OCI-LY7 (cell line): ENCODE measurements around the gene FNDC5. TPM values are rescaled to one million over a fixed set of nuclear protein-coding genes. Genes with fewer than 3 reads are reported as not detected.
A peak's percentile ranks its signal among the peaks of the same experiment; 100 is the strongest.

Experiments used
- BruUV-seq: library from RNA; stranded (reverse); fragments of 400-500 nt; replicated peaks from 2 replicates; lab custom pipeline; 2021; lab: Mats Ljungman, UMichigan
- CTCF ChIA-PET: fragments of 300-600 bp; sonication (Branson Sonifier 250); formaldehyde crosslinking; loops from one replicate; lab custom pipeline; 2022; ENCODE audit warnings: antibody characterized with exemption; ENCODE audit not compliant: unreplicated experiment; lab: Charles Lee
- POLR2A ChIA-PET: fragments of 300-600 bp; sonication (Branson Sonifier 250); formaldehyde crosslinking; loops from one replicate; lab custom pipeline; 2022; ENCODE audit warnings: antibody characterized with exemption; lab: Charles Lee
- DNase-seq: peaks from one replicate; pipeline ENCODE4 v3.0.0-alpha.2; 2015; ENCODE audit warnings: low spot score
- H2AFZ ChIP-seq: fragments of 200-600 bp; sonication (generic), shearing (Covaris generic); 2 replicates; pipeline ENCODE4 v1.6.1; 2014; ENCODE audit warnings: mild to moderate bottlenecking, antibody characterized with exemption, low read length, moderate library complexity
- H3K27ac ChIP-seq: fragments of 200-600 bp; sonication (generic); 2 replicates; pipeline ENCODE4 v1.5.1; 2014; ENCODE audit warnings: mixed run types, low read depth, mild to moderate bottlenecking, moderate library complexity, low read length, inconsistent platforms; ENCODE audit not compliant: poor library complexity, severe bottlenecking
- H3K36me3 ChIP-seq: fragments of 200-600 bp; sonication (generic); 2 replicates; pipeline ENCODE4 v1.6.1; 2014; ENCODE audit warnings: mild to moderate bottlenecking, antibody characterized with exemption, low read length, moderate library complexity, mixed read lengths; ENCODE audit not compliant: insufficient read depth
- H3K4me1 ChIP-seq: fragments of 200-600 bp; sonication (generic); 2 replicates; pipeline ENCODE4 v1.5.1; 2014; ENCODE audit warnings: mild to moderate bottlenecking, low read length; ENCODE audit not compliant: insufficient read depth, poor library complexity, severe bottlenecking
- H3K4me2 ChIP-seq: fragments of 200-600 bp; sonication (generic); 2 replicates; pipeline ENCODE4 v1.6.1; 2014; ENCODE audit warnings: mild to moderate bottlenecking, low read length
- H3K4me3 ChIP-seq: fragments of 200-600 bp; sonication (generic); 2 replicates; pipeline ENCODE4 v1.5.1; 2014; ENCODE audit warnings: mild to moderate bottlenecking, low read depth, low read length; ENCODE audit not compliant: poor library complexity, severe bottlenecking
- H3K79me2 ChIP-seq: fragments of 200-600 bp; sonication (generic); 2 replicates; pipeline ENCODE4 v1.6.1; 2016; ENCODE audit warnings: low read depth, mild to moderate bottlenecking, low read length, moderate library complexity, mixed read lengths; ENCODE audit not compliant: insufficient read depth
- H3K9me2 ChIP-seq: fragments of 200-600 bp; sonication (generic); 2 replicates; pipeline ENCODE4 v1.6.1; 2016; ENCODE audit warnings: mild to moderate bottlenecking, low read length, mixed read lengths; ENCODE audit not compliant: insufficient read depth
- H3K9me3 ChIP-seq: fragments of 200-600 bp; sonication (generic); 2 replicates; pipeline ENCODE4 v1.6.1; 2014; ENCODE audit warnings: mild to moderate bottlenecking, mixed run types, low read length, mixed read lengths
- H4K20me1 ChIP-seq: fragments of 200-600 bp; sonication (generic); 2 replicates; pipeline ENCODE4 v1.6.1; 2014; ENCODE audit warnings: mild to moderate bottlenecking, antibody characterized with exemption, low read length, moderate library complexity, mixed read lengths; ENCODE audit not compliant: insufficient read depth
- EZH2phosphoT487 ChIP-seq: fragments of 200-600 bp; sonication (generic); IDR thresholded peaks from 2 replicates; pipeline ENCODE4 v1.6.1; 2018; ENCODE audit warnings: low read depth, borderline replicate concordance, mild to moderate bottlenecking, mixed run types, antibody characterized with exemption, low read length, moderate library complexity, mixed read lengths
- intact Hi-C: fragments of 100-400 bp; cut with micrococcal nuclease; formaldehyde crosslinking; loops from one replicate; pipeline ENCODE4 v1.10.0; 2022; ENCODE audit not compliant: unreplicated experiment
- total RNA-seq, 2 experiments: library from RNA; depleted of rRNA in 1 of 2; stranded (reverse); fragments of >200 nt in 1 of 2; shearing (Covaris generic) in 1 of 2; gene quantifications; 2 replicates each; pipeline ENCODE4 v1.2.3, GENCODE V29; 2014 to 2022
- TF ChIP-seq, protein P1 (sequence below): fragments of 200-600 bp; sonication (generic); conservative IDR thresholded peaks from 2 replicates; pipeline ENCODE4 v1.5.1; 2014; ENCODE audit warnings: mild to moderate bottlenecking, antibody characterized with exemption, low read length, moderate library complexity, mixed read lengths

Gene FNDC5
- total RNA-seq, 2 experiments from 2014 or later, result not detected

DNA sequence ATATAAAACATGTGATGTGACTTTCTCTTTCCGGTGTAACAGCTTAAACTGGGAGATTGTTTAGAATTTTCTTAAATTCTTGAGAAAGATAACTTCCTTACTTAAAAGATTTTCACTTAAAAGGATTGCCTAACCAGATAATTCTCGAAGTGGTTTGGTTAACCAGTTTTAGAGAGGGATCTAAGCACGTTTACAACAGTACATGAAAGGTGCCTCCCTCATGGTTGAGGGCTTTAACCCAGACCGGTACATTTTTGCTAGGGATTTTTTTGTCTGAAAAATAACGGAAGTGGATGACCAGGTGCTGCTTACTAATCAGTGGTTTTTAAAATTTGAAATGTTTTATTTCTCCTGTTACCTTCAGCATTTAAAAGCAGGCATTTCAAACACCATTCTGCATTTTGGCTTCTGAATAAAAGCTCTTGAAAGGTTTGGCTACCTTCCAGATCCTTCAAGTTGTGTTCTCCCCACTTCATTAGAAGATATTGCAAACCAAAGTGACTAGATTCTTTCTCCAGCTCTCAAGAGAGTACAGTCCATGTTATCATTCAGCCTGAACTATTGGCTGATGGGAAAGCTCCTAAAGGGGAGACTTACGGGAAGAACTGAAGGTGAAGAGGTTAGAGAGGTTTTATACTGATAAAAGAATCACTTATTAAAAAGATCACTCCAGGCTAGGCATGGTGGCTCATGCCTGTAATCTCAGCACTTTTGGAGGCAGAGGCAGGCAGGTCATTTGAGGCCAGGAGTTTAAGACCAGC, 40.4 kb downstream of the FNDC5 start:
- TF ChIP-seq EZH2phosphoT487, result no peak
- TF ChIP-seq, protein P1, sequence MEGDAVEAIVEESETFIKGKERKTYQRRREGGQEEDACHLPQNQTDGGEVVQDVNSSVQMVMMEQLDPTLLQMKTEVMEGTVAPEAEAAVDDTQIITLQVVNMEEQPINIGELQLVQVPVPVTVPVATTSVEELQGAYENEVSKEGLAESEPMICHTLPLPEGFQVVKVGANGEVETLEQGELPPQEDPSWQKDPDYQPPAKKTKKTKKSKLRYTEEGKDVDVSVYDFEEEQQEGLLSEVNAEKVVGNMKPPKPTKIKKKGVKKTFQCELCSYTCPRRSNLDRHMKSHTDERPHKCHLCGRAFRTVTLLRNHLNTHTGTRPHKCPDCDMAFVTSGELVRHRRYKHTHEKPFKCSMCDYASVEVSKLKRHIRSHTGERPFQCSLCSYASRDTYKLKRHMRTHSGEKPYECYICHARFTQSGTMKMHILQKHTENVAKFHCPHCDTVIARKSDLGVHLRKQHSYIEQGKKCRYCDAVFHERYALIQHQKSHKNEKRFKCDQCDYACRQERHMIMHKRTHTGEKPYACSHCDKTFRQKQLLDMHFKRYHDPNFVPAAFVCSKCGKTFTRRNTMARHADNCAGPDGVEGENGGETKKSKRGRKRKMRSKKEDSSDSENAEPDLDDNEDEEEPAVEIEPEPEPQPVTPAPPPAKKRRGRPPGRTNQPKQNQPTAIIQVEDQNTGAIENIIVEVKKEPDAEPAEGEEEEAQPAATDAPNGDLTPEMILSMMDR, result no peak
- no peak overlapping the region for H2AFZ ChIP-seq
- no peaks in the 10 kb centered on the region for H3K9me3 ChIP-seq
- H3K4me2 ChIP-seq, result no peak overlapping the region
- no peak overlapping the region for H3K4me3 ChIP-seq
- BruUV-seq, result no TSS peak
- H3K9me2 ChIP-seq, result no peaks in the 10 kb centered on the region
- H3K79me2 ChIP-seq, result peaks cover 22% of the 10 kb centered on the region; the same call in 1 of the 2 replicates
- peak; percentile 11 for DNase-seq
- POLR2A ChIA-PET, result no interaction called here
- H4K20me1 ChIP-seq, result no peaks in the 10 kb centered on the region
- peak overlapping the region; percentile 28 for H3K27ac ChIP-seq
- intact Hi-C loops, result no loop called here
- H3K4me1 ChIP-seq, result peaks cover 14% of the 10 kb centered on the region
- CTCF ChIA-PET, result no interaction called here
- peaks cover 99% of the 10 kb centered on the region for H3K36me3 ChIP-seq

DNA sequence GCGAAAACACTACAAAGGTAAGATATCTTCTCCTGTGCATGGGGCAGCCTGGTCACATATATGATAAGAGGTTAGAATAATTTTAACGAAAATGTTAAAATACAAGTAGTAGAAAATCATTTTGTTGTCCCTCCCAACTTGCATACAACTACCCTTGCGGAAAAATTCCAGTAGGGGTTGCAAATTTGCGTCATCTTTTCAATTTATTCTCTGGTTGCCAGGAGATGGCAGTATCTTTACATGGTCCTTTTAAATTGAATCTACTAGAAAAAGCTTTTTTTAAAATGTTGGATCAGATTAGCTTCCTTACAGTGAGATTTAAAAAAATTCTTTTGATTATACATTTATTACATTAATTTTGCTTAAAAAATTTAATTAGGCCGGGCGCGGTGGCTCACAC, 42.4 kb downstream of the FNDC5 start:
- Histone ChIP-seq H3K4me3 (no peak overlapping the region), H3K4me2 (no peak overlapping the region), H2AFZ (no peak overlapping the region), H3K36me3 (peaks cover 91% of the 10 kb centered on the region), H3K9me3 (no peaks in the 10 kb centered on the region), H4K20me1 (no peaks in the 10 kb centered on the region), H3K27ac (no peak overlapping the region), H3K79me2 (peaks cover 36% of the 10 kb centered on the region; the same call in 1 of the 2 replicates), H3K4me1 (peaks cover 14% of the 10 kb centered on the region), H3K9me2 (no peaks in the 10 kb centered on the region)
- BruUV-seq, result no TSS peak
- intact Hi-C loops, result no loop called here
- DNase-seq, result no peak
- TF ChIP-seq, protein P1, result peak; percentile 70
- TF ChIP-seq EZH2phosphoT487, result no peak
- ChIA-PET CTCF (no interaction called here), POLR2A (interaction anchor here (1.2 kb wide), 1 partner anchor 21 kb away, joined by 4 read pairs; no protein-coding TSS in a partner anchor)

DNA sequence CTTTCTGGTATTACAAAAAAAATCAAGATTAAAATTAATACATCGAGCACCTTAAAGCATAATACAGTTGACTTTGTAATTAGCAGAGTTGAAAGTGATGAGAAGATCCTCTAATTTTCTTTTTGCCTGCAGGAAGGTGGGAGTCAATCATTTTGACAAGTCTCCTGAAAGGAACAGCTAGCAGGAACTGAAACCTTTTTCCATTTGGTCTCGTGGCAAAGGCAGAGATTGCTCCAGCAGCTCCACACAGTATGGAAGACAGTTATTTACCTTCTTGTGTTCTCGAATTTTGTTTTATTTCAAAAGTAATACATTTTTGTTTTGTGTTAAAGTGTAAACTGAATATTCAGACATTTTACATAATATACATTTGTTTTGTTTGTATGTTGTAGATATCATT, 45.5 kb downstream of the FNDC5 start:
- intact Hi-C loops, result no loop called here
- POLR2A ChIA-PET, result no interaction called here
- Histone ChIP-seq H3K4me1 (peaks cover 40% of the 10 kb centered on the region), H3K4me3 (no peak overlapping the region), H3K36me3 (peaks cover 87% of the 10 kb centered on the region), H3K9me3 (no peaks in the 10 kb centered on the region; the same call in 1 of the 2 replicates), H3K4me2 (no peak overlapping the region), H3K27ac (no peak overlapping the region), H3K79me2 (peaks cover 67% of the 10 kb centered on the region), H2AFZ (no peak overlapping the region), H3K9me2 (no peaks in the 10 kb centered on the region), H4K20me1 (0 out of 2 replicates have a peak, but pooled peaks cover 7% of the 10 kb centered on the region)
- CTCF ChIA-PET, result no interaction called here
- TF ChIP-seq EZH2phosphoT487, result no peak
- TF ChIP-seq, protein P1, result no peak
- DNase-seq, result no peak
- BruUV-seq, result no TSS peak
